RWPE2 (cell line): ENCODE data around the gene UEVLD.

Experiments
- ATAC-seq: fragments of 200-7000 bp; cut with Tn5 transposase; 3 replicates; pipeline ENCODE4 v1.9.1; 2021; ENCODE audit warnings: low read depth
- DNase-seq: peaks from one replicate; pipeline ENCODE4 v3.0.0-alpha.2; 2020; ENCODE audit warnings: low spot score
- H3K27ac ChIP-seq: fragments of 450-650 bp; 2 replicates; pipeline ENCODE4 v1.5.1; 2017; ENCODE audit warnings: mild to moderate bottlenecking; ENCODE audit not compliant: poor library complexity, severe bottlenecking
- H3K27me3 ChIP-seq: fragments of 250-450 bp; sonication (Bioruptor Pico); 2 replicates; pipeline ENCODE4 v1.5.1; 2021; ENCODE audit warnings: mild to moderate bottlenecking, moderate library complexity; ENCODE audit not compliant: insufficient read depth, poor library complexity, severe bottlenecking
- H3K36me3 ChIP-seq: fragments of 250-450 bp; sonication (Bioruptor Pico); 2 replicates; pipeline ENCODE4 v1.5.1; 2020; ENCODE audit warnings: low read depth, mild to moderate bottlenecking, moderate library complexity
- H3K4me1 ChIP-seq: fragments of 250-450 bp; sonication (Bioruptor Pico); 2 replicates; pipeline ENCODE4 v1.5.1; 2021; ENCODE audit warnings: mild to moderate bottlenecking, moderate library complexity; ENCODE audit not compliant: insufficient read depth, poor library complexity, severe bottlenecking
- H3K4me3 ChIP-seq: fragments of 250-450 bp; sonication (Bioruptor Pico); 2 replicates; pipeline ENCODE4 v1.5.1; 2021; ENCODE audit warnings: mild to moderate bottlenecking, moderate library complexity; ENCODE audit not compliant: severe bottlenecking
- H3K9me3 ChIP-seq: fragments of 250-450 bp; sonication (Bioruptor Pico); 2 replicates; pipeline ENCODE4 v1.5.1; 2021; ENCODE audit warnings: mild to moderate bottlenecking, moderate library complexity; ENCODE audit not compliant: severe bottlenecking
- TF ChIP-seq, protein P1 (sequence below): fragments of 450-650 bp; IDR thresholded peaks from one replicate; pipeline ENCODE4 v1.5.1; 2017; ENCODE audit warnings: mild to moderate bottlenecking, moderate library complexity; ENCODE audit not compliant: poor library complexity, severe bottlenecking

UEVLD gene

DNA sequence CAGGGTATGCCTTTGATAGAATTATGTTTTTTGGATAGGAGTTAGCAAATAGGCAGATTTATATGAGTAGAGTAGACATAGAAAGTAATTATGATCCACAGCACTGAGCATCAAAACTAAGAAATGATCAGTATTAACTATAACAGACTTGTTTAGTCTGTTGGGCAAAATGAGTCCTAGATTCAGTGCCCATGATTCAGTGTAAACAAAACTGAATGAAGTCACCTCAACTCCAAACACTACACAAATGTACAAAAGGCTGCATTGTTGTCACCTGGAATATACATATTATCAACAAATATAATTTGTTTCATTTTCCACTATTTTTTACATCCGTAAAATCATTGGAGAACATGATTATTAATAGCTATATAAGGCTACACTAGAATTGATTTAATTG is 6.7 kb downstream of the UEVLD start:
- Histone ChIP-seq H3K9me3 (no peaks in the 10 kb centered on the region), H3K27ac (no peak overlapping the region), H3K36me3 (peaks cover 20% of the 10 kb centered on the region), H3K27me3 (no peaks in the 10 kb centered on the region), H3K4me3 (no peak overlapping the region), H3K4me1 (peaks cover 3% of the 10 kb centered on the region)
- DNase-seq (no peak), ATAC-seq (no peak)
- TF ChIP-seq, protein P1, sequence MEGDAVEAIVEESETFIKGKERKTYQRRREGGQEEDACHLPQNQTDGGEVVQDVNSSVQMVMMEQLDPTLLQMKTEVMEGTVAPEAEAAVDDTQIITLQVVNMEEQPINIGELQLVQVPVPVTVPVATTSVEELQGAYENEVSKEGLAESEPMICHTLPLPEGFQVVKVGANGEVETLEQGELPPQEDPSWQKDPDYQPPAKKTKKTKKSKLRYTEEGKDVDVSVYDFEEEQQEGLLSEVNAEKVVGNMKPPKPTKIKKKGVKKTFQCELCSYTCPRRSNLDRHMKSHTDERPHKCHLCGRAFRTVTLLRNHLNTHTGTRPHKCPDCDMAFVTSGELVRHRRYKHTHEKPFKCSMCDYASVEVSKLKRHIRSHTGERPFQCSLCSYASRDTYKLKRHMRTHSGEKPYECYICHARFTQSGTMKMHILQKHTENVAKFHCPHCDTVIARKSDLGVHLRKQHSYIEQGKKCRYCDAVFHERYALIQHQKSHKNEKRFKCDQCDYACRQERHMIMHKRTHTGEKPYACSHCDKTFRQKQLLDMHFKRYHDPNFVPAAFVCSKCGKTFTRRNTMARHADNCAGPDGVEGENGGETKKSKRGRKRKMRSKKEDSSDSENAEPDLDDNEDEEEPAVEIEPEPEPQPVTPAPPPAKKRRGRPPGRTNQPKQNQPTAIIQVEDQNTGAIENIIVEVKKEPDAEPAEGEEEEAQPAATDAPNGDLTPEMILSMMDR: no peak

DNA sequence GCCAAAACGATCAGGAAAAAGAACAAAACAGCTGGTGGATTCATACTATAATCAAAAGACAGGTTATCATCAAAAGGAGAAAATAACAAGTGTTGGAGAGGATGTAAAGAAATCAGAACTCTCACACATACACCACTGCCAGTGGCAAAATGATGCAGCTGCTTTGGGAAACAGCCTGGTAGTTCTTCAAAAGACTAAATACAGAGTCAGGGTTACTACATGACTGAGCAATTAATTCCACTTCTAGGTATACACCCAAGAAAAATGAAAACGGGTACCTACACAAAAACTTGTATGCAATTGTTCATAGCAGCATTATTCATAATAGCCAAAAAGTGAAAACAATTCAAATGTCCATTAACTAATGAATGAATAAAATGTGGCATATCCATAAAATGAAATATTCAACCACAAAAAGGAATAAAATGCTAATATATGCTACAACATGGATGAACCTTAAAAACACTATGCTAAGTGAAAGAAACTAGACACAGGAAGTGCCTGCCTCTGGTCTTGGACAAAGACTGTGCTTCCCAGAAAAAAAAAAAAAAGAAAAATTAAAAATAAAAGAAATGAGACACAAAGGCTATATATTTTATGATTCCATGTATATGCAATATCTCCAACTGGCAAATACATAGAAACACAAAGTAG is 8.3 kb downstream of the UEVLD start:
- no peak for DNase-seq
- Histone ChIP-seq H3K4me3 (no peak overlapping the region), H3K9me3 (no peaks in the 10 kb centered on the region), H3K36me3 (peaks cover 32% of the 10 kb centered on the region), H3K27me3 (no peaks in the 10 kb centered on the region), H3K4me1 (peaks cover 3% of the 10 kb centered on the region), H3K27ac (no peak overlapping the region)
- no peak for ATAC-seq
- TF ChIP-seq, protein P1: no peak

DNA sequence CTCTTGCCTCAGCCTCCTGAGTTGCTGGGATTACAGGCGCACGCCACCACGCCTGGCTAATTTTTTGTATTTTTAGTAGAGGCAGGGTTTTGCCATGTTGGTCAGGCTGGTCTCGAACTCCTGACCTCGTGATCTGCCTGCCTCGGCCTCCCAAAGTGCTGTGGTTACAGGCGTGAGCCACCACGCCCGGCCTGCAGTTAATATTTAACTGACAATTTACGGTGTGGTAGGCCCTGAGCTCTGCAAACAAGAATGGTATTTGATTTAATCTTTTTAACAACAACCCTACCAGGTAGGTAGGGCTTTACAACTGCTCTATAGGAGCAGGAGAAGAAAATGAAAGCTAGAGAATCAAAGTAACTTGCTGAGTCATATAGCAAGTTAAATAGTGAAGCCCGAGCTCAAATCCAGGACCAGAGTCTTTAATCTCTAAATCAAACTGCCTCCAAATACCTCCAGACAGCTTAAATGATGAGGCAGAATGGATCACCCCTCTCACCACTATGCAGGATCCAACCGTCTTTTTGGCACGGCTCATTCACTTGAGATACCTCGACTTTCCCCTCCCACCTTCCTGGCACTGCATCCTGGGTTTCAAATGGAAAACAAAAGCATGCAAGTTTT is 9.4 kb downstream of the UEVLD start:
- DNase-seq (no peak), ATAC-seq (peak; percentile 27; the same call in 1 of the 3 replicates)
- no peak overlapping the region for H3K4me3 ChIP-seq

DNA sequence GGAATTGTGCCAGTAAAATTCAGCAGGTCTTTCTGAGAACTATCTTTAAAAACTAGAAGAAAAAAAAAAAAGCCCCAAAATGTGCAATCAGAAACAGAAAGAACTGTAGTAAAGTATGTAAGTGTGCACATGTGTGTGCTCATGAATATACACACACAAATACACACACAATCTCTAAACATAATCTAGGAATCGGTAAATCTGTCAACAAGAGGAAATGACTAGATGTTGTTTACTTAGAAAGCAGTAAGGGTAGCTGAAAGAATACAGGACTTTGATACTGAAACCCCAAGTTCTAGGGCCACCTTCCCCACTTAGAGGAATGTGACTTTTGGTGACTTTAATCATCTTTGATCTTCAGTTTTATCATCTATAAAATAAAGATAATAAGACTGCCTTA is 13.2 kb downstream of the UEVLD start:
- Histone ChIP-seq H3K4me3 (no peak overlapping the region), H3K36me3 (peaks cover 54% of the 10 kb centered on the region), H3K4me1 (peaks cover 3% of the 10 kb centered on the region), H3K27ac (no peak overlapping the region), H3K9me3 (no peaks in the 10 kb centered on the region), H3K27me3 (no peaks in the 10 kb centered on the region)
- ATAC-seq (no peak), DNase-seq (no peak)
- TF ChIP-seq, protein P1: no peak

More for the DNA sequence above, 9.4 kb downstream of the UEVLD start:
- TF ChIP-seq, protein P1: no peak
- Histone ChIP-seq H3K4me1 (peaks cover 3% of the 10 kb centered on the region), H3K36me3 (peaks cover 41% of the 10 kb centered on the region), H3K27me3 (no peaks in the 10 kb centered on the region), H3K27ac (no peak overlapping the region), H3K9me3 (no peaks in the 10 kb centered on the region)

DNA sequence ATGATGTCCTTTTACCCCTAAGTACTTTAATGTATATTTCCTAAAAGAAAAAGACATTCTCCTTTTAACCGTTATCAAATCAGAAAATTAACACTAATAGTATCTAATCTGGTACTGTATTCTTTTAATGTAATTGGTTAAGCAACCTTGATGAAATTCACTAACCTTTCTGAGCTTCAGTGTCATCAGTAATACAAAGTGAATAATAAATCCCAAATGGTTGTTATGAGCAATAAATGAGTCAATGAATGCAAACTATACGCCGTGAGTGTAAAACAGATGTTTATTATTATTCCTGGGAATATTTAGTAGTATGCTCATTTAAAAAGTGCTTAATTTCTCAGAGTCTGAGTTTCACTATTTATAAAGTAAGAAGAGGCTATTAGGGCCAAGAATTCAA is 21.5 kb downstream of the UEVLD start:
- H3K9me3 ChIP-seq: no peaks in the 10 kb centered on the region
- no peak overlapping the region for H3K4me3 ChIP-seq
- H3K4me1 ChIP-seq: peaks cover 8% of the 10 kb centered on the region
- H3K27ac ChIP-seq: no peak overlapping the region
- peaks cover 65% of the 10 kb centered on the region for H3K36me3 ChIP-seq
- ATAC-seq (no peak), DNase-seq (no peak)
- TF ChIP-seq, protein P1: no peak
- no peaks in the 10 kb centered on the region for H3K27me3 ChIP-seq
